HepG2 (cell line): ENCODE measurements around the gene BABAM2. TPM values are rescaled to one million over a fixed set of nuclear protein-coding genes. Genes with fewer than 3 reads are reported as not detected.

Experiments
- ATAC-seq: fragments of 200-7000 bp; cut with Tn5 transposase; 3 replicates; pipeline ENCODE4 v1.9.1; 2020; ENCODE audit warnings: mild to moderate bottlenecking, moderate library complexity
- BruUV-seq: library from RNA; stranded (reverse); fragments of 400-500 nt; replicated peaks from 2 replicates; lab custom pipeline; 2021; lab: Mats Ljungman, UMichigan
- CTCF ChIA-PET: fragments of 300-600 bp; formaldehyde crosslinking; extraction: SDS; loops from one replicate; lab custom pipeline; 2021; ENCODE audit warnings: low total read pairs, inconsistent platforms, low intra/inter-chr PET ratio; lab: Yijun Ruan, JAX
- POLR2A ChIA-PET: fragments of 350-600 bp; sonication (Branson Sonifier 250); formaldehyde crosslinking; loops from one replicate; lab custom pipeline; 2020; ENCODE audit warnings: antibody characterized with exemption, inconsistent platforms; lab: Yijun Ruan, JAX
- DNase-seq: peaks from one replicate; pipeline ENCODE4 v3.0.0-alpha.2; 2015; ENCODE audit warnings: low spot score
- FAIRE-seq: peaks from 3 replicates; lab custom pipeline; 2011; peaks lifted over from hg19 to GRCh38; lab: Jason Lieb, UNC
- H2AFZ ChIP-seq: one replicate; pipeline ENCODE4 v1.6.1; 2011; ENCODE audit warnings: low read length, inconsistent platforms
- H3K27ac ChIP-seq: fragments of 300-600 bp; 3 replicates; pipeline ENCODE4 v1.8.0; 2011; ENCODE audit warnings: mixed run types, mild to moderate bottlenecking, mixed read lengths, low read length, inconsistent platforms; ENCODE audit not compliant: insufficient read depth; ENCODE audit errors: extremely low read length
- H3K27me3 ChIP-seq, 2 experiments: fragments of 200-600 bp in 1 of 2; 2 replicates in 1 of 2; 3 replicates in 1 of 2; pipeline versions ENCODE4 v1.6.0 to v1.8.0; 2011; ENCODE audit warnings: low read length in 2 of 2, mild to moderate bottlenecking in 2 of 2, moderate library complexity in 2 of 2, inconsistent platforms in 1 of 2; ENCODE audit not compliant: insufficient read depth in 2 of 2, control insufficient read depth in 1 of 2
- H3K36me3 ChIP-seq, 2 experiments: fragments of 200-600 bp in 1 of 2; replicated peaks in 1 of 2; 2 replicates in 1 of 2; 3 replicates in 1 of 2; pipeline versions ENCODE4 v1.5.1 to v1.8.0; 2011; ENCODE audit warnings: low read length in 2 of 2, inconsistent platforms in 1 of 2; ENCODE audit not compliant: insufficient read depth in 2 of 2, control insufficient read depth in 1 of 2
- H3K4me1 ChIP-seq: 2 replicates; pipeline ENCODE4 v1.5.1; 2012; ENCODE audit warnings: low read length, inconsistent platforms; ENCODE audit not compliant: insufficient read depth
- H3K4me2 ChIP-seq: 2 replicates; pipeline ENCODE4 v1.6.0; 2011; ENCODE audit warnings: low read depth, low read length, inconsistent platforms
- H3K4me3 ChIP-seq, 3 experiments: fragments of 200-600 bp in 1 of 3; sonication (generic), shearing (Covaris generic) in 1 of 3; replicated peaks in 1 of 3; 2 replicates each; pipeline ENCODE4 v1.5.1; 2011 to 2016; ENCODE audit warnings: low read length in 3 of 3, inconsistent platforms in 2 of 3, low read depth in 2 of 3, mild to moderate bottlenecking in 2 of 3, control low read depth in 1 of 3, mixed read lengths in 1 of 3; ENCODE audit not compliant: insufficient read depth in 1 of 3
- H3K79me2 ChIP-seq: one replicate; pipeline ENCODE4 v1.6.1; 2011; ENCODE audit warnings: low read length, inconsistent platforms; ENCODE audit not compliant: insufficient read depth
- H3K9ac ChIP-seq: 2 replicates; pipeline ENCODE4 v1.6.0; 2011; ENCODE audit warnings: mild to moderate bottlenecking, low read depth, low read length, inconsistent platforms; ENCODE audit not compliant: insufficient read depth
- H3K9me3 ChIP-seq: 2 replicates; pipeline ENCODE4 v1.5.1; 2012; ENCODE audit warnings: mild to moderate bottlenecking, low read length
- H4K20me1 ChIP-seq: 2 replicates; pipeline ENCODE4 v1.6.0; 2011; ENCODE audit warnings: inconsistent platforms, mild to moderate bottlenecking, low read length, moderate library complexity; ENCODE audit not compliant: insufficient read depth
- DPF2 ChIP-seq: sonication (generic); formaldehyde crosslinking; IDR thresholded peaks from 2 replicates; pipeline ENCODE4 v1.4.0; 2020; ENCODE audit warnings: mild to moderate bottlenecking, low read depth, missing genetic modification reagents, borderline replicate concordance
- EEA1 ChIP-seq: sonication (generic); formaldehyde crosslinking; IDR thresholded peaks from 2 replicates; pipeline ENCODE4 v1.5.1; 2020; ENCODE audit warnings: mild to moderate bottlenecking, missing genetic modification reagents, borderline replicate concordance
- GABPA ChIP-seq, 2 experiments: IDR thresholded peaks; 2 replicates each; pipeline ENCODE4 v1.6.1; 2011 to 2016; ENCODE audit warnings: low read depth in 2 of 2, low read length in 1 of 2, missing biosample characterization in 1 of 2, missing genetic modification characterization in 1 of 2
- KLF9 ChIP-seq: IDR thresholded peaks from 2 replicates; pipeline ENCODE4 v1.6.1; 2016; ENCODE audit warnings: low read depth
- MED13 ChIP-seq: sonication (generic); formaldehyde crosslinking; IDR thresholded peaks from 2 replicates; pipeline ENCODE4 v1.5.0; 2020; ENCODE audit warnings: missing genetic modification reagents
- MTA3 ChIP-seq: sonication (generic); formaldehyde crosslinking; IDR thresholded peaks from 2 replicates; pipeline ENCODE4 v1.4.0; 2020; ENCODE audit warnings: missing genetic modification reagents
- NFE2L2 ChIP-seq: fragments of 150-350 bp; IDR thresholded peaks from 2 replicates; pipeline ENCODE4 v1.6.1; 2014; ENCODE audit warnings: low read length
- PPARG ChIP-seq: conservative IDR thresholded peaks from 2 replicates; pipeline ENCODE4 v1.6.1; 2016; ENCODE audit warnings: missing biosample characterization, missing genetic modification reagents
- PTBP1 ChIP-seq: fragments of 200-400 bp; formaldehyde crosslinking; IDR thresholded peaks from 2 replicates; pipeline ENCODE4 v1.6.1; 2018; ENCODE audit warnings: low read length, low read depth; ENCODE audit not compliant: poor library complexity, severe bottlenecking
- TEAD3 ChIP-seq: optimal IDR thresholded peaks from 2 replicates; pipeline ENCODE3; 2016; ENCODE audit warnings: borderline replicate concordance
- ZBTB26 ChIP-seq: IDR thresholded peaks from 2 replicates; pipeline ENCODE4 v1.6.1; 2016; ENCODE audit warnings: missing compliant biosample characterization, missing genetic modification reagents, borderline replicate concordance
- ZFX ChIP-seq: sonication (generic); formaldehyde crosslinking; IDR thresholded peaks from 2 replicates; pipeline ENCODE4 v1.4.0; 2020; ENCODE audit warnings: mild to moderate bottlenecking, low read depth, missing genetic modification reagents, moderate library complexity
- WGBS: methylation state at CpG from one replicate; pipeline ENCODE4 v1.1.6; 2017; ENCODE audit warnings: low lambda C conversion rate; 5-methylcytosine and 5-hydroxymethylcytosine counted together
- in situ Hi-C: cut with HindIII; loops from 2 replicates; pipeline ENCODE4 v1.10.0; 2017; ENCODE audit warnings: low pct_unique_long_range_greater_than_20kb; ENCODE audit not compliant: extremely low pct_ligation_motif_present
- intact Hi-C: fragments of 100-400 bp; cut with micrococcal nuclease; formaldehyde crosslinking; loops from one replicate; pipeline ENCODE4 v1.10.0; 2022; ENCODE audit not compliant: unreplicated experiment
- polyA plus RNA-seq, 8 experiments: library from polyadenylated mRNA; depleted of rRNA in 3 of 8; stranded (reverse) in 7 of 8; unstranded in 1 of 8; fragments of >200 nt; fragmentation: Illumina TruSeq in 4 of 8; extraction: Trizol in 4 of 8; gene quantifications; 2 replicates each; pipeline versions ENCODE4 v1.2.1 to v1.2.3, GENCODE V29; 2011 to 2016; ENCODE audit warnings: low read depth in 4 of 8, missing spikeins in 1 of 8, mixed read lengths in 1 of 8; ENCODE audit not compliant: insufficient read depth in 1 of 8
- total RNA-seq, 5 experiments: library from RNA; depleted of rRNA; stranded (reverse); fragments of >200 nt; fragmentation: Illumina TruSeq; extraction: Trizol; gene quantifications; 2 replicates each; pipeline ENCODE4 v1.2.3, GENCODE V29; 2016; ENCODE audit warnings: low read depth in 1 of 5

BABAM2 gene
- total and polyA plus RNA-seq, 2 of the 13 experiments (the other 11 are each of a cell fraction or from before 2014, with no cell fraction given), result 24.9 to 28.0 TPM

- Histone ChIP-seq H3K9me3 (no peaks in the 10 kb centered on the region), H3K4me3 (no peak overlapping the region), H3K36me3 (no peaks in the 10 kb centered on the region), H3K27ac (no peak overlapping the region), H3K4me1 (no peaks in the 10 kb centered on the region), H3K79me2 (no peaks in the 10 kb centered on the region), H3K27me3 (no peaks in the 10 kb centered on the region), H3K4me2 (no peak overlapping the region), H2AFZ (no peak overlapping the region), H3K9ac (no peak overlapping the region), H4K20me1 (no peaks in the 10 kb centered on the region)
- intact Hi-C loops (no loop called here), in situ Hi-C loops (no loop called here)
- BruUV-seq, result no TSS peak
- POLR2A ChIA-PET, result no interaction called here
- TF ChIP-seq ZFX (CRISPR knock-in tag), result no peak
- no peak for TF ChIP-seq PPARG
- no peak for TF ChIP-seq GABPA (IDR thresholded peaks at IDR 0.05; ENCODE audit: low read depth, low read length)
- TF ChIP-seq GABPA (CRISPR knock-in tag; IDR thresholded peaks at IDR 0.05; ENCODE audit: low read depth), result no peak
- no peak for TF ChIP-seq DPF2 (CRISPR knock-in tag)
- TF ChIP-seq PTBP1, result no peak
- TF ChIP-seq ZBTB26 (CRISPR knock-in tag), result no peak
- TF ChIP-seq KLF9, result no peak
- TF ChIP-seq MTA3 (CRISPR knock-in tag), result no peak
- TF ChIP-seq TEAD3 (CRISPR knock-in tag), result no peak
- no peak for TF ChIP-seq NFE2L2
- no peak for TF ChIP-seq MED13
- TF ChIP-seq EEA1 (CRISPR knock-in tag), result no peak
- 100% methylated on average over 1 of the region's 1 CpG for WGBS
- CTCF ChIA-PET, result no interaction called here
- ATAC-seq (no peak), DNase-seq (no peak), FAIRE-seq (no peak)
These were observed 85.8 kb downstream of the BABAM2 start for GRCh38 chr2:27976308-27976707.
